HepG2 (cell line): ENCODE measurements around the gene ALDH3A2. TPM values are rescaled to one million over a fixed set of nuclear protein-coding genes. Genes with fewer than 3 reads are reported as not detected.

Source experiments
- ARNT2 ChIP-seq: sonication (generic); formaldehyde crosslinking; IDR thresholded peaks from 2 replicates; pipeline ENCODE4 v1.8.0; 2022; ENCODE audit warnings: mild to moderate bottlenecking, low read depth, missing genetic modification reagents, moderate library complexity
- CEBPG ChIP-seq: IDR thresholded peaks from 2 replicates; pipeline ENCODE4 v1.6.1; 2016
- GLI4 ChIP-seq: sonication (generic); formaldehyde crosslinking; IDR thresholded peaks from 2 replicates; pipeline ENCODE4 v1.5.1; 2020; ENCODE audit warnings: missing genetic modification reagents, mild to moderate bottlenecking, moderate library complexity, borderline replicate concordance
- ISX ChIP-seq: sonication (generic); formaldehyde crosslinking; conservative IDR thresholded peaks from 2 replicates; pipeline ENCODE4 v1.5.0; 2020; ENCODE audit warnings: missing genetic modification reagents
- KLF6 ChIP-seq: IDR thresholded peaks from 2 replicates; pipeline ENCODE4 v1.8.0; 2016; ENCODE audit warnings: missing biosample characterization, missing genetic modification reagents
- MAFK ChIP-seq, 2 experiments: IDR thresholded peaks in 1 of 2; conservative IDR thresholded peaks in 1 of 2; 2 replicates each; pipeline ENCODE4 v1.6.1; 2011; ENCODE audit warnings: improper control_type of control experiment in 2 of 2, low read length in 2 of 2
- MBD4 ChIP-seq: IDR thresholded peaks from 2 replicates; pipeline ENCODE4 v1.6.1; 2012; ENCODE audit warnings: low read length, inconsistent platforms, borderline replicate concordance
- NFE2L2 ChIP-seq: fragments of 150-350 bp; IDR thresholded peaks from 2 replicates; pipeline ENCODE4 v1.6.1; 2014; ENCODE audit warnings: low read length
- REST ChIP-seq, 2 experiments: IDR thresholded peaks; 2 replicates each; pipeline ENCODE4 v1.6.1; 2011 to 2012; ENCODE audit warnings: low read length in 2 of 2, borderline replicate concordance in 1 of 2, low read depth in 1 of 2, mild to moderate bottlenecking in 1 of 2, moderate library complexity in 1 of 2
- SOX6 ChIP-seq, 2 experiments: fragments of 450-650 bp in 1 of 2; sonication (generic) in 1 of 2; formaldehyde crosslinking in 1 of 2; IDR thresholded peaks; 2 replicates each; pipeline versions ENCODE4 v1.4.0 to v1.6.1; 2017 to 2020; ENCODE audit warnings: antibody characterized with exemption in 1 of 2, mild to moderate bottlenecking in 1 of 2, missing genetic modification reagents in 1 of 2
- ZFP62 ChIP-seq: sonication (generic); formaldehyde crosslinking; IDR thresholded peaks from 2 replicates; pipeline ENCODE4 v1.4.0; 2020; ENCODE audit warnings: missing genetic modification reagents
- ZNF326 ChIP-seq: sonication (generic); formaldehyde crosslinking; IDR thresholded peaks from 2 replicates; pipeline ENCODE4 v1.4.0; 2020; ENCODE audit warnings: missing genetic modification reagents, borderline replicate concordance
- ZNF572 ChIP-seq: sonication (generic); formaldehyde crosslinking; IDR thresholded peaks from 2 replicates; pipeline ENCODE4 v1.5.1; 2020; ENCODE audit warnings: mild to moderate bottlenecking, missing genetic modification reagents
- ZNF841 ChIP-seq: sonication (generic); formaldehyde crosslinking; IDR thresholded peaks from 2 replicates; pipeline ENCODE4 v1.8.1; 2023; ENCODE audit warnings: missing genetic modification reagents, borderline replicate concordance
- polyA plus RNA-seq, 8 experiments: library from polyadenylated mRNA; depleted of rRNA in 3 of 8; stranded (reverse) in 7 of 8; unstranded in 1 of 8; fragments of >200 nt; fragmentation: Illumina TruSeq in 4 of 8; extraction: Trizol in 4 of 8; gene quantifications; 2 replicates each; pipeline versions ENCODE4 v1.2.1 to v1.2.3, GENCODE V29; 2011 to 2016; ENCODE audit warnings: low read depth in 4 of 8, missing spikeins in 1 of 8, mixed read lengths in 1 of 8; ENCODE audit not compliant: insufficient read depth in 1 of 8
- total RNA-seq, 5 experiments: library from RNA; depleted of rRNA; stranded (reverse); fragments of >200 nt; fragmentation: Illumina TruSeq; extraction: Trizol; gene quantifications; 2 replicates each; pipeline ENCODE4 v1.2.3, GENCODE V29; 2016; ENCODE audit warnings: low read depth in 1 of 5
- TF ChIP-seq, protein P1 (sequence below): sonication (generic); formaldehyde crosslinking; IDR thresholded peaks from 2 replicates; pipeline ENCODE4 v1.4.0; 2020; ENCODE audit warnings: missing genetic modification reagents, mild to moderate bottlenecking, borderline replicate concordance
- TF ChIP-seq, protein P2 (sequence below): sonication (generic); formaldehyde crosslinking; IDR thresholded peaks from 2 replicates; pipeline ENCODE4 v1.5.0; 2020; ENCODE audit warnings: missing genetic modification reagents
- TF ChIP-seq, protein P3 (sequence below): sonication (generic); formaldehyde crosslinking; IDR thresholded peaks from 2 replicates; pipeline ENCODE4 v1.4.0; 2020; ENCODE audit warnings: missing genetic modification reagents
- TF ChIP-seq, protein P4 (sequence below): sonication (generic); formaldehyde crosslinking; IDR thresholded peaks from 2 replicates; pipeline ENCODE4 v1.4.0; 2020; ENCODE audit warnings: mild to moderate bottlenecking, missing genetic modification reagents

ALDH3A2 gene
- total and polyA plus RNA-seq, 2 of the 13 experiments (the other 11 are each of a cell fraction or from before 2014, with no cell fraction given) = 80.8 to 180 TPM

DNA sequence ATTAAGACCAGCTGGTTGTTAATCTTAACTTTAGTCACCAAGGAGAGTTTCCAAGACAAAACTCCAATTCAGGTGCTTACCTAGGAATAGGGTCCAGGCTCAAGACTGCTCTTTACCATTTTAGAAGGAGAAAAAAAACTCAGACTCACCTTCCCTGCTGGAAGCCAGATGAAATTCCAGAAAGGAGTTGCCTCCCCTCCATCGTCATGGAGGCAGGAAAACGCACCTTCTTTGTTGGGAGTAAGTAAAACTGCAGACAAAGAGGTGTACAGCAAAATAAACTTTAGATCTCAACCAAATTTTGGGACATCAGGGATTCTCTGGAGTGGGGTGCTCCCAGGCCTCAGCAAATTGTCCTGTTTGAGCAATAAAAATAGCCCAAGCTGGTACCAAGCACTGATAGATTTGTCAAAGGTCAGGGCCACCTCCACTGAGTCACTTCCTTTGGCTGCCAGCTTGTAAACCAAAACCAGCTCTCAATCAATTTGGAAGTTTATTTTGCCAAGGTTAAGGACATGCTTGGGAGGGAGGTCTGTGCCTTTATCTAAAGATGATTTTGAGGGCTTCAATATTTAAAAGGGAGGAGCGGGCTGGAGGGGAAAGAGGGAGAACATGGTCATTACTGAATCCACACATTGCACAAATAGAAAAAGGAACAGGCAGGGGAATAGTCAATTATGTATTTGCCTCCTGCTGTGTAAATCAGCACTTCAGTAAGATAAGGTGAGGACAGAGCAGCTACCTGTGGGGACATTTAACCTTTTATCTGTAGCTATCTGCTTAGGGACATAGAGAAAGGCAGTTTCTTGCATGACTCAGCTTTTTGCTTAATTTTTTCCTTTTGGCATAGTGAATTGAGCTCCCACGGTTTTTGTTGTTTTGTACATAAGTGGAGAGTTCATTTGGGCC lies 1.5 kb upstream of the ALDH3A2 start (continued):
- TF ChIP-seq REST (IDR thresholded peaks at IDR 0.05; ENCODE audit: borderline replicate concordance in 1 of 2, low read depth in 1 of 2, low read length in 2 of 2) = peak in 1 of 2 experiments; percentile 31; a peak in 1 of 4 replicates
- TF ChIP-seq, protein P1, sequence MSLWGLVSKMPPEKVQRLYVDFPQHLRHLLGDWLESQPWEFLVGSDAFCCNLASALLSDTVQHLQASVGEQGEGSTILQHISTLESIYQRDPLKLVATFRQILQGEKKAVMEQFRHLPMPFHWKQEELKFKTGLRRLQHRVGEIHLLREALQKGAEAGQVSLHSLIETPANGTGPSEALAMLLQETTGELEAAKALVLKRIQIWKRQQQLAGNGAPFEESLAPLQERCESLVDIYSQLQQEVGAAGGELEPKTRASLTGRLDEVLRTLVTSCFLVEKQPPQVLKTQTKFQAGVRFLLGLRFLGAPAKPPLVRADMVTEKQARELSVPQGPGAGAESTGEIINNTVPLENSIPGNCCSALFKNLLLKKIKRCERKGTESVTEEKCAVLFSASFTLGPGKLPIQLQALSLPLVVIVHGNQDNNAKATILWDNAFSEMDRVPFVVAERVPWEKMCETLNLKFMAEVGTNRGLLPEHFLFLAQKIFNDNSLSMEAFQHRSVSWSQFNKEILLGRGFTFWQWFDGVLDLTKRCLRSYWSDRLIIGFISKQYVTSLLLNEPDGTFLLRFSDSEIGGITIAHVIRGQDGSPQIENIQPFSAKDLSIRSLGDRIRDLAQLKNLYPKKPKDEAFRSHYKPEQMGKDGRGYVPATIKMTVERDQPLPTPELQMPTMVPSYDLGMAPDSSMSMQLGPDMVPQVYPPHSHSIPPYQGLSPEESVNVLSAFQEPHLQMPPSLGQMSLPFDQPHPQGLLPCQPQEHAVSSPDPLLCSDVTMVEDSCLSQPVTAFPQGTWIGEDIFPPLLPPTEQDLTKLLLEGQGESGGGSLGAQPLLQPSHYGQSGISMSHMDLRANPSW (CRISPR knock-in tag) = no peak
- peak; percentile 29; the same call in 1 of the 2 replicates for TF ChIP-seq ARNT2 (CRISPR knock-in tag)
- TF ChIP-seq GLI4 (CRISPR knock-in tag) = no peak
- TF ChIP-seq ZNF572 (CRISPR knock-in tag) = no peak
- peak; percentile 92 for TF ChIP-seq NFE2L2
- TF ChIP-seq MBD4 = peak; percentile 51; the same call in 1 of the 2 replicates
- TF ChIP-seq CEBPG (CRISPR knock-in tag) = peak; percentile 16; the same call in 1 of the 2 replicates
- TF ChIP-seq ISX = no peak
- TF ChIP-seq, protein P2, sequence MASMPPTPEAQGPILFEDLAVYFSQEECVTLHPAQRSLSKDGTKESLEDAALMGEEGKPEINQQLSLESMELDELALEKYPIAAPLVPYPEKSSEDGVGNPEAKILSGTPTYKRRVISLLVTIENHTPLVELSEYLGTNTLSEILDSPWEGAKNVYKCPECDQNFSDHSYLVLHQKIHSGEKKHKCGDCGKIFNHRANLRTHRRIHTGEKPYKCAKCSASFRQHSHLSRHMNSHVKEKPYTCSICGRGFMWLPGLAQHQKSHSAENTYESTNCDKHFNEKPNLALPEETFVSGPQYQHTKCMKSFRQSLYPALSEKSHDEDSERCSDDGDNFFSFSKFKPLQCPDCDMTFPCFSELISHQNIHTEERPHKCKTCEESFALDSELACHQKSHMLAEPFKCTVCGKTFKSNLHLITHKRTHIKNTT (CRISPR knock-in tag) = no peak
- no peak for TF ChIP-seq ZNF326 (CRISPR knock-in tag)
- TF ChIP-seq ZFP62 (CRISPR knock-in tag) = no peak
- TF ChIP-seq SOX6 (IDR thresholded peaks at IDR 0.05) = no peak
- peak; percentile 71 for TF ChIP-seq SOX6 (CRISPR knock-in tag; IDR thresholded peaks at IDR 0.05)
- TF ChIP-seq, protein P3, sequence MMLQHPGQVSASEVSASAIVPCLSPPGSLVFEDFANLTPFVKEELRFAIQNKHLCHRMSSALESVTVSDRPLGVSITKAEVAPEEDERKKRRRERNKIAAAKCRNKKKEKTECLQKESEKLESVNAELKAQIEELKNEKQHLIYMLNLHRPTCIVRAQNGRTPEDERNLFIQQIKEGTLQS (CRISPR knock-in tag) = peak; percentile 78; the same call in 1 of the 2 replicates
- no peak for TF ChIP-seq KLF6 (CRISPR knock-in tag)
- TF ChIP-seq, protein P4, sequence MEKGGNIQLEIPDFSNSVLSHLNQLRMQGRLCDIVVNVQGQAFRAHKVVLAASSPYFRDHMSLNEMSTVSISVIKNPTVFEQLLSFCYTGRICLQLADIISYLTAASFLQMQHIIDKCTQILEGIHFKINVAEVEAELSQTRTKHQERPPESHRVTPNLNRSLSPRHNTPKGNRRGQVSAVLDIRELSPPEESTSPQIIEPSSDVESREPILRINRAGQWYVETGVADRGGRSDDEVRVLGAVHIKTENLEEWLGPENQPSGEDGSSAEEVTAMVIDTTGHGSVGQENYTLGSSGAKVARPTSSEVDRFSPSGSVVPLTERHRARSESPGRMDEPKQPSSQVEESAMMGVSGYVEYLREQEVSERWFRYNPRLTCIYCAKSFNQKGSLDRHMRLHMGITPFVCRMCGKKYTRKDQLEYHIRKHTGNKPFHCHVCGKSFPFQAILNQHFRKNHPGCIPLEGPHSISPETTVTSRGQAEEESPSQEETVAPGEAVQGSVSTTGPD (CRISPR knock-in tag) = peak; percentile 87
- TF ChIP-seq MAFK (conservative IDR thresholded peaks at IDR 0.05 in 1 of 2, IDR thresholded peaks at IDR 0.05 in 1 of 2; ENCODE audit: low read length in 2 of 2) = peak; percentile 16 to 44; a peak in 2 of 4 replicates
- TF ChIP-seq ZNF841 = no peak
